KMS-11 (cell line): ENCODE results near the gene FAAP20.

Experiments
- H2AFZ ChIP-seq: fragments of 200-600 bp; sonication (generic); 2 replicates; pipeline ENCODE4 v1.6.1; 2016; ENCODE audit warnings: antibody characterized with exemption, mixed run types, low read depth
- H3K27ac ChIP-seq: fragments of 200-600 bp; sonication (generic); 2 replicates; pipeline ENCODE4 v1.6.1; 2016; ENCODE audit warnings: mild to moderate bottlenecking, mixed run types
- H3K27me3 ChIP-seq: fragments of 200-600 bp; sonication (generic); 2 replicates; pipeline ENCODE4 v1.6.1; 2017; ENCODE audit warnings: mild to moderate bottlenecking, low read depth, mixed run types, moderate library complexity; ENCODE audit not compliant: insufficient read depth
- H3K36me3 ChIP-seq: fragments of 200-600 bp; sonication (generic); 2 replicates; pipeline ENCODE4 v1.6.1; 2017; ENCODE audit warnings: mild to moderate bottlenecking, mixed run types; ENCODE audit not compliant: insufficient read depth
- H3K4me1 ChIP-seq: fragments of 200-600 bp; sonication (generic); 2 replicates; pipeline ENCODE4 v1.6.1; 2016; ENCODE audit warnings: mild to moderate bottlenecking, low read depth, mixed run types; ENCODE audit not compliant: poor library complexity, severe bottlenecking
- H3K4me2 ChIP-seq: fragments of 200-600 bp; sonication (generic); 2 replicates; pipeline ENCODE4 v1.7.0; 2016; ENCODE audit warnings: mild to moderate bottlenecking, mixed run types
- H3K4me3 ChIP-seq: fragments of 200-600 bp; sonication (generic); IDR thresholded peaks from 2 replicates; pipeline ENCODE4 v1.6.1; 2017; ENCODE audit warnings: low read depth, low read length, mixed read lengths; ENCODE audit not compliant: insufficient read depth
- H3K79me2 ChIP-seq: fragments of 200-600 bp; sonication (generic); 2 replicates; pipeline ENCODE4 v1.6.1; 2016; ENCODE audit warnings: low read depth, mixed run types; ENCODE audit not compliant: insufficient read depth
- H3K9ac ChIP-seq: fragments of 200-600 bp; sonication (generic); 2 replicates; pipeline ENCODE4 v1.6.1; 2016; ENCODE audit warnings: mild to moderate bottlenecking, mixed run types
- H4K20me1 ChIP-seq: fragments of 200-600 bp; sonication (generic); 2 replicates; pipeline ENCODE4 v1.6.1; 2016; ENCODE audit warnings: mild to moderate bottlenecking, mixed run types; ENCODE audit not compliant: insufficient read depth
- CTCF ChIP-seq: fragments of 200-600 bp; sonication (generic); conservative IDR thresholded peaks from 2 replicates; pipeline ENCODE4 v1.6.1; 2017; ENCODE audit warnings: low read depth, mild to moderate bottlenecking, antibody characterized with exemption, low read length, moderate library complexity, mixed read lengths

The FAAP20 gene

GRCh38 chr1:2224170-2224584 is 29.6 kb upstream of the FAAP20 start:
- no peaks in the 10 kb centered on the region for H3K36me3 ChIP-seq

GRCh38 chr1:2221271-2221670 is 26.7 kb upstream of the FAAP20 start:
- no peak overlapping the region for H3K27ac ChIP-seq
- no peak overlapping the region for H3K9ac ChIP-seq
- H3K36me3 ChIP-seq = no peaks in the 10 kb centered on the region
- TF ChIP-seq CTCF = no peak
- no peaks in the 10 kb centered on the region for H3K79me2 ChIP-seq
- peaks cover 78% of the 10 kb centered on the region for H3K27me3 ChIP-seq
- H3K4me1 ChIP-seq = no peaks in the 10 kb centered on the region
- H2AFZ ChIP-seq = no peak overlapping the region
- H3K4me2 ChIP-seq = no peak overlapping the region
- no peak overlapping the region for H3K4me3 ChIP-seq
- no peaks in the 10 kb centered on the region for H4K20me1 ChIP-seq

More at GRCh38 chr1:2224170-2224584, 29.6 kb upstream of the FAAP20 start:
- Histone ChIP-seq H3K4me1 (no peaks in the 10 kb centered on the region), H3K4me3 (no peak overlapping the region), H3K9ac (no peak overlapping the region), H3K4me2 (no peak overlapping the region), H3K27me3 (peaks cover 54% of the 10 kb centered on the region; the same call in 1 of the 2 replicates), H3K79me2 (no peaks in the 10 kb centered on the region), H3K27ac (no peak overlapping the region), H4K20me1 (no peaks in the 10 kb centered on the region), H2AFZ (no peak overlapping the region)
- TF ChIP-seq CTCF = no peak

GRCh38 chr1:2216767-2217058 is 22.1 kb upstream of the FAAP20 start:
- no peaks in the 10 kb centered on the region for H3K79me2 ChIP-seq
- TF ChIP-seq CTCF = no peak
- no peak overlapping the region for H2AFZ ChIP-seq
- H3K27ac ChIP-seq = no peak overlapping the region
- peaks cover 61% of the 10 kb centered on the region for H3K27me3 ChIP-seq
- no peak overlapping the region for H3K4me2 ChIP-seq
- H3K9ac ChIP-seq = no peak overlapping the region
- H3K4me3 ChIP-seq = no peak overlapping the region
- H3K36me3 ChIP-seq = no peaks in the 10 kb centered on the region
- no peaks in the 10 kb centered on the region for H3K4me1 ChIP-seq
- H4K20me1 ChIP-seq = no peaks in the 10 kb centered on the region

GRCh38 chr1:2215909-2216766 is 21.6 kb upstream of the FAAP20 start:
- Histone ChIP-seq H3K4me1 (no peaks in the 10 kb centered on the region), H3K4me3 (no peak overlapping the region), H3K79me2 (no peaks in the 10 kb centered on the region), H3K27ac (no peak overlapping the region), H2AFZ (no peak overlapping the region), H4K20me1 (no peaks in the 10 kb centered on the region), H3K27me3 (peaks cover 57% of the 10 kb centered on the region), H3K9ac (no peak overlapping the region), H3K36me3 (no peaks in the 10 kb centered on the region), H3K4me2 (no peak overlapping the region)
- no peak for TF ChIP-seq CTCF
